IMR-90 (cell line): Measurements from ENCODE around the gene IFNA13. TPM values are rescaled to one million over a fixed set of nuclear protein-coding genes. Genes with fewer than 3 reads are reported as not detected.
A peak's percentile ranks its signal among the peaks of the same experiment; 100 is the strongest.

ENCODE experiments used
- ATAC-seq: fragments of 200-7000 bp; cut with Tn5 transposase; 2 replicates; pipeline ENCODE4 v1.9.1; 2020; ENCODE audit warnings: low read depth, mild to moderate bottlenecking, moderate library complexity
- BruUV-seq: library from RNA; stranded (reverse); fragments of 400-500 nt; replicated peaks from 2 replicates; lab custom pipeline; 2021; lab: Mats Ljungman, UMichigan
- CTCF ChIA-PET: fragments of 300-600 bp; formaldehyde crosslinking; extraction: SDS; loops from one replicate; lab custom pipeline; 2021; ENCODE audit warnings: antibody characterized with exemption; lab: Yijun Ruan, JAX
- POLR2A ChIA-PET: fragments of 300-600 bp; sonication (Branson Sonifier 250); formaldehyde crosslinking; loops from one replicate; lab custom pipeline; 2022; ENCODE audit warnings: antibody characterized with exemption; ENCODE audit not compliant: unreplicated experiment; lab: Charles Lee
- DNase-seq: peaks from one replicate; pipeline ENCODE4 v3.0.0; 2013
- H2AFZ ChIP-seq: replicated peaks from 2 replicates; pipeline ENCODE3; 2013; ENCODE audit warnings: low read length, mild to moderate bottlenecking; ENCODE audit not compliant: poor library complexity
- H2AK5ac ChIP-seq: 2 replicates; pipeline ENCODE4 v1.6.1; 2013; ENCODE audit warnings: low read depth, low read length, inconsistent platforms
- H2AK9ac ChIP-seq: replicated peaks from 2 replicates; pipeline ENCODE3; 2013; ENCODE audit warnings: mild to moderate bottlenecking, low read depth, low read length, moderate library complexity; ENCODE audit not compliant: poor library complexity
- H2BK120ac ChIP-seq: 2 replicates; pipeline ENCODE4 v1.6.1; 2013; ENCODE audit warnings: low read depth, low read length, inconsistent platforms
- H2BK15ac ChIP-seq: 3 replicates; pipeline ENCODE4 v1.6.1; 2013; ENCODE audit warnings: low read depth, low read length, inconsistent platforms
- H2BK20ac ChIP-seq: 2 replicates; pipeline ENCODE4 v1.6.1; 2013; ENCODE audit warnings: low read depth, mild to moderate bottlenecking, inconsistent platforms, low read length, moderate library complexity
- H2BK5ac ChIP-seq: 2 replicates; pipeline ENCODE4 v1.6.1; 2013; ENCODE audit warnings: mild to moderate bottlenecking, low read depth, low read length, inconsistent platforms; ENCODE audit not compliant: poor library complexity, severe bottlenecking
- H3K14ac ChIP-seq: replicated peaks from 2 replicates; pipeline ENCODE4 v1.6.1; 2013; ENCODE audit warnings: low read depth, low read length, inconsistent platforms
- H3K18ac ChIP-seq: 2 replicates; pipeline ENCODE4 v1.6.1; 2013; ENCODE audit warnings: low read depth, low read length, control low read depth
- H3K23ac ChIP-seq: 2 replicates; pipeline ENCODE4 v1.6.1; 2013; ENCODE audit warnings: low read depth, low read length, inconsistent platforms
- H3K27ac ChIP-seq: 2 replicates; pipeline ENCODE4 v1.5.1; 2013; ENCODE audit warnings: mild to moderate bottlenecking, control low read depth, low read length; ENCODE audit not compliant: insufficient read depth
- H3K27me3 ChIP-seq: 2 replicates; pipeline ENCODE4 v1.6.1; 2013; ENCODE audit warnings: low read length; ENCODE audit not compliant: control insufficient read depth, insufficient read depth
- H3K36me3 ChIP-seq: 2 replicates; pipeline ENCODE4 v1.6.1; 2013; ENCODE audit warnings: low read length, mixed read lengths; ENCODE audit not compliant: control insufficient read depth, insufficient read depth
- H3K4ac ChIP-seq: 2 replicates; pipeline ENCODE4 v1.6.1; 2013; ENCODE audit warnings: low read depth, low read length, inconsistent platforms
- H3K4me1 ChIP-seq: 2 replicates; pipeline ENCODE4 v1.6.1; 2013; ENCODE audit warnings: low read length, mixed read lengths; ENCODE audit not compliant: control insufficient read depth, insufficient read depth
- H3K4me2 ChIP-seq: 2 replicates; pipeline ENCODE4 v1.6.1; 2013; ENCODE audit warnings: low read depth, mild to moderate bottlenecking, control low read depth, low read length, moderate library complexity
- H3K4me3 ChIP-seq: 2 replicates; pipeline ENCODE4 v1.5.1; 2013; ENCODE audit warnings: low read depth, mild to moderate bottlenecking, control low read depth, low read length, moderate library complexity; ENCODE audit not compliant: insufficient read depth
- H3K56ac ChIP-seq: 2 replicates; pipeline ENCODE4 v1.6.1; 2013; ENCODE audit warnings: low read length, inconsistent platforms; ENCODE audit not compliant: insufficient read depth; ENCODE audit errors: extremely low read depth
- H3K79me1 ChIP-seq, 2 experiments: 2 replicates each; pipeline ENCODE4 v1.6.1; 2013; ENCODE audit warnings: low read length in 2 of 2, inconsistent platforms in 1 of 2, low read depth in 1 of 2
- H3K9ac ChIP-seq: 2 replicates; pipeline ENCODE4 v1.6.1; 2013; ENCODE audit warnings: low read depth, low read length, control low read depth
- H3K9me1 ChIP-seq: 2 replicates; pipeline ENCODE4 v1.6.1; 2013; ENCODE audit warnings: low read length, inconsistent platforms; ENCODE audit not compliant: insufficient read depth
- H3K9me3 ChIP-seq: 2 replicates; pipeline ENCODE4 v1.6.1; 2013; ENCODE audit warnings: low read length; ENCODE audit not compliant: control insufficient read depth, insufficient read depth
- H4K20me1 ChIP-seq: 2 replicates; pipeline ENCODE4 v1.6.1; 2013; ENCODE audit warnings: low read length, inconsistent platforms; ENCODE audit not compliant: insufficient read depth
- H4K5ac ChIP-seq: 2 replicates; pipeline ENCODE4 v1.6.1; 2013; ENCODE audit warnings: mild to moderate bottlenecking, low read depth, low read length, control low read depth
- H4K8ac ChIP-seq, 2 experiments: 2 replicates each; pipeline ENCODE4 v1.6.1; 2013; ENCODE audit warnings: low read depth in 2 of 2, low read length in 2 of 2, control low read depth in 1 of 2, inconsistent platforms in 1 of 2
- H4K91ac ChIP-seq: 2 replicates; pipeline ENCODE4 v1.6.1; 2013; ENCODE audit warnings: low read depth, low read length, inconsistent platforms; ENCODE audit not compliant: insufficient read depth
- ELK1 ChIP-seq: fragments of 150-350 bp; IDR thresholded peaks from 2 replicates; pipeline ENCODE4 v1.6.1; 2016; ENCODE audit warnings: low read depth, mild to moderate bottlenecking, low read length, moderate library complexity, borderline replicate concordance
- FOS ChIP-seq: fragments of 150-350 bp; IDR thresholded peaks from 2 replicates; pipeline ENCODE4 v1.6.1; 2016; ENCODE audit warnings: low read depth, low read length
- MAFK ChIP-seq: IDR thresholded peaks from 2 replicates; pipeline ENCODE4 v1.6.1; 2012; ENCODE audit warnings: low read depth, low read length, improper control_type of control experiment
- NFE2L2 ChIP-seq: fragments of 150-350 bp; IDR thresholded peaks from 2 replicates; pipeline ENCODE4 v1.6.1; 2016; ENCODE audit warnings: low read depth, mild to moderate bottlenecking, low read length
- RAD21 ChIP-seq: IDR thresholded peaks from 2 replicates; pipeline ENCODE4 v1.6.1; 2012; ENCODE audit warnings: low read length, improper control_type of control experiment
- RCOR1 ChIP-seq: IDR thresholded peaks from 2 replicates; pipeline ENCODE4 v1.6.1; 2012; ENCODE audit warnings: mild to moderate bottlenecking, low read length, improper control_type of control experiment; ENCODE audit not compliant: insufficient replicate concordance
- RFX5 ChIP-seq: IDR thresholded peaks from 2 replicates; pipeline ENCODE4 v1.8.0; 2012; ENCODE audit warnings: low read depth, mild to moderate bottlenecking, low read length, moderate library complexity
- WGBS, 2 experiments: methylation state at CpG; one replicate each; pipeline versions ENCODE4 v1.1.5 to v1.1.7; 2013; ENCODE audit warnings: missing lambda C conversion rate in 2 of 2; ENCODE audit not compliant: insufficient read length in 1 of 2; ENCODE audit errors: extremely low coverage in 2 of 2; 5-methylcytosine and 5-hydroxymethylcytosine counted together
- dilution Hi-C: fragments of 300-500 bp; cut with HindIII; formaldehyde crosslinking; loops from one replicate; pipeline ENCODE4 v1.14.3; 2018; ENCODE audit warnings: low sequenced_read_pairs; ENCODE audit not compliant: unreplicated experiment
- in situ Hi-C: fragments of 300-500 bp; cut with MboI; formaldehyde crosslinking; loops from 3 replicates; pipeline ENCODE4 v1.14.3; 2019; ENCODE audit warnings: low sequenced_read_pairs, inconsistent platforms, mixed read lengths
- intact Hi-C: fragments of 100-400 bp; cut with micrococcal nuclease; formaldehyde crosslinking; loops from 2 replicates; pipeline ENCODE4 v1.10.0; 2022
- polyA plus RNA-seq, 3 experiments: library from polyadenylated mRNA; depleted of rRNA; stranded (reverse); fragments of >200 nt; gene quantifications; 2 replicates each; pipeline ENCODE4 v1.2.3, GENCODE V29; 2012; ENCODE audit warnings: low replicate concordance in 1 of 3
- total RNA-seq: library from RNA; depleted of rRNA; stranded (reverse); fragments of >200 nt; gene quantifications from 2 replicates; pipeline ENCODE4 v1.2.3, GENCODE V29; 2012

The IFNA13 gene
- total and polyA plus RNA-seq, 2 of the 4 experiments (the other 2 are of a cell fraction), result not detected

GRCh38 chr9:21415493-21416267, 47.8 kb upstream of the IFNA13 start:
- Histone ChIP-seq H3K27ac (no peak overlapping the region), H4K20me1 (no peaks in the 10 kb centered on the region), H3K4me2 (no peak overlapping the region), H3K4ac (no peak overlapping the region), H3K18ac (no peak overlapping the region), H2AK9ac (no peak overlapping the region), H3K9me1 (no peaks in the 10 kb centered on the region), H2AK5ac (no peak overlapping the region), H2BK20ac (no peak overlapping the region), H3K14ac (no peak overlapping the region), H4K8ac (no peak overlapping the region), H4K91ac (no peak overlapping the region), H3K56ac (no peak overlapping the region), H3K79me1 (no peaks in the 10 kb centered on the region), H2BK120ac (no peak overlapping the region), H2BK5ac (no peak overlapping the region), H3K4me1 (peaks cover 4% of the 10 kb centered on the region; the same call in 1 of the 2 replicates), H2AFZ (no peak overlapping the region), H3K27me3 (peaks cover 8% of the 10 kb centered on the region), H2BK15ac (no peak overlapping the region), H3K9ac (no peak overlapping the region), H3K23ac (no peak overlapping the region), H3K36me3 (no peaks in the 10 kb centered on the region), H4K5ac (no peak overlapping the region), H3K4me3 (no peak overlapping the region), H3K9me3 (no peaks in the 10 kb centered on the region)
- POLR2A ChIA-PET, result no interaction called here
- DNase-seq (no peak), ATAC-seq (no peak)
- BruUV-seq, result no TSS peak
- in situ Hi-C loops, result no loop called here
- dilution Hi-C loops, result no loop called here
- CTCF ChIA-PET, result interaction anchor here (1.1 to 2.0 kb wide), 2 partner anchors 19 to 20 kb away, joined by 4 to 7 read pairs; no protein-coding TSS in a partner anchor
- WGBS, 2 experiments, result 80% methylated on average over 1 of the region's 5 CpGs; no CpG with 5 or more reads in 1 of the 2 experiments
- intact Hi-C loops, result no loop called here
- TF ChIP-seq MAFK (peak; percentile 95), RAD21 (no peak), NFE2L2 (peak; percentile 84), FOS (no peak), RCOR1 (no peak), ELK1 (no peak), RFX5 (no peak)
